DND-41 (cell line): ENCODE data around the gene RIN1.
A peak's percentile ranks its signal among the peaks of the same experiment; 100 is the strongest.

Experiments
- CTCF ChIP-seq: IDR thresholded peaks from 2 replicates; pipeline ENCODE4 v1.5.1; 2012; ENCODE audit warnings: borderline replicate concordance, low read length, moderate library complexity, mild to moderate bottlenecking; ENCODE audit not compliant: poor library complexity, severe bottlenecking; ENCODE audit errors: extremely low read depth
- EZH2 ChIP-seq: IDR thresholded peaks from 3 replicates; pipeline ENCODE4 v1.6.1; 2012; ENCODE audit warnings: borderline replicate concordance, low read depth, mild to moderate bottlenecking, moderate library complexity, low read length, inconsistent platforms; ENCODE audit not compliant: severe bottlenecking

- TF ChIP-seq CTCF, result peak; percentile 95
- TF ChIP-seq EZH2, result no peak
These were observed 53.5 kb downstream of the RIN1 start for GRCh38 chr11:66282468-66283455.
